ENCODE measurements around the gene DRD1. TPM values are rescaled to one million over a fixed set of nuclear protein-coding genes. Genes with fewer than 3 reads are reported as not detected.

The DRD1 gene
- total RNA-seq, 3 donors from 2014 or later: under 0.01 to 0.33 TPM; not detected in 1

DNA sequence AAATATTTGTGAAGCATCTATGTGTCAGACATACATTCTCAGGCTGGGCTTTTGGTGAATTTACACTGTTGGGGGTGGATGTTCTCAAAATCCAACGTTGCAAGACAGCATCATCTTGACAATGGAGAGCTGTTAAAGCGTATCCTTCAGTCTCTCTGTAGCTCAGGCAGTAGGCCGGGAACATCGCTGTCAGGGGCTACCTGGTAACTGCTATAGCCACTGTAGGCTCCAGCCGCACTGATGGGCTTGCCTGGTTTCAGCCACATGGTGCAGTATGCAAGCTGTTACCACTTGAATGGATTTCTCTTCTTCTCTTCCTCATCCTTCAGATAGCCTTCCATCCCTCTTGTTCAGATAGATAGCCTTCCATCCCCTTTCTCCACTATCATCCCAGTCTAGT lies 51.7 kb downstream of the DRD1 start:
- DNase-seq (ENCODE audit: low spot score in 2 of 2): no peak
- Histone ChIP-seq H3K36me3 (no peaks in the 10 kb centered on the region), H3K27me3 (no peaks in the 10 kb centered on the region), H3K4me1 (no peaks in the 10 kb centered on the region), H3K27ac (no peak overlapping the region), H3K9me3 (no peaks in the 10 kb centered on the region), H3K4me3 (no peak overlapping the region)
- TF ChIP-seq POLR2A (IDR thresholded peaks at IDR 0.05): no peak
- TF ChIP-seq, protein P1, sequence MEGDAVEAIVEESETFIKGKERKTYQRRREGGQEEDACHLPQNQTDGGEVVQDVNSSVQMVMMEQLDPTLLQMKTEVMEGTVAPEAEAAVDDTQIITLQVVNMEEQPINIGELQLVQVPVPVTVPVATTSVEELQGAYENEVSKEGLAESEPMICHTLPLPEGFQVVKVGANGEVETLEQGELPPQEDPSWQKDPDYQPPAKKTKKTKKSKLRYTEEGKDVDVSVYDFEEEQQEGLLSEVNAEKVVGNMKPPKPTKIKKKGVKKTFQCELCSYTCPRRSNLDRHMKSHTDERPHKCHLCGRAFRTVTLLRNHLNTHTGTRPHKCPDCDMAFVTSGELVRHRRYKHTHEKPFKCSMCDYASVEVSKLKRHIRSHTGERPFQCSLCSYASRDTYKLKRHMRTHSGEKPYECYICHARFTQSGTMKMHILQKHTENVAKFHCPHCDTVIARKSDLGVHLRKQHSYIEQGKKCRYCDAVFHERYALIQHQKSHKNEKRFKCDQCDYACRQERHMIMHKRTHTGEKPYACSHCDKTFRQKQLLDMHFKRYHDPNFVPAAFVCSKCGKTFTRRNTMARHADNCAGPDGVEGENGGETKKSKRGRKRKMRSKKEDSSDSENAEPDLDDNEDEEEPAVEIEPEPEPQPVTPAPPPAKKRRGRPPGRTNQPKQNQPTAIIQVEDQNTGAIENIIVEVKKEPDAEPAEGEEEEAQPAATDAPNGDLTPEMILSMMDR (IDR thresholded peaks at IDR 0.05): no peak
- no peak for TF ChIP-seq POLR2AphosphoS5 (IDR thresholded peaks at IDR 0.05)
- intact Hi-C loops (cut with DNase I; ENCODE audit: low total_unique reads): no loop called here

DNA sequence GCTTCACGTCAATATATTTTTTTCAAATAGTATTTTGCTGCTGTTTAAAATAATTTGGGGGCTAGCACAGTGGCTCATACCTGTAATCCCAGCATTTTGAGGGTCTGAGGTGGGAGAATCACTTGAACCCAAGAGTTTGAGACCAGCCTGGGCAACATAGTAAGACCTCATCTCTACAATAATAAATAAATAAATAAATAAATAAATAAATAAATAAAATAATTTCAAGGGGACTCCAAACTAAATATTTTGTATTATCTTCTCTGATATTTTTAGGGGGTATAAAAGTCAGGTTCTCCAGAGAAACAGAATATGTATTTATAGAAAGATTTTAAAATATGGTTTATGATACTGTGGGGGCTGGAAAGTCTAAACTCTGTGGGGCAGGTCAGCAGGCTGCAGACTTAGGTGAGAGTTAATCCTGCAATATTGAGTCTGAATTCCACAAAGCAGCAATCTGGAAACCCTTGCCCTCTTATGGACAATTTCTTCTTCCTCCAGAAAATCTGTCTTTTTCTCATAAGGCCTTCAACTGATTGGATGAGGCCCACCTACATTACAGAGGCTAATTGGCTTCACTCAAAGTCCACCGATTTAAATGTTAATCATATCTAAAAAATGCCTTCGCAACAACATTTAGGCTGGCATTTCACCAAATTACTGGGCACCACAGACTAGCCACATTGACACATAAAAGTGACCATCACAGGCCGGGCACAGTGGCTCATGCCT lies 53.5 kb downstream of the DRD1 start:
- no peak for DNase-seq (ENCODE audit: low spot score in 2 of 2)
- TF ChIP-seq, protein P1 (IDR thresholded peaks at IDR 0.05): no peak
- TF ChIP-seq POLR2A (IDR thresholded peaks at IDR 0.05): no peak
- TF ChIP-seq POLR2AphosphoS5 (IDR thresholded peaks at IDR 0.05): no peak
- no peaks in the 10 kb centered on the region for H3K36me3 ChIP-seq
- no peaks in the 10 kb centered on the region for H3K9me3 ChIP-seq
- no peak overlapping the region for H3K4me3 ChIP-seq
- intact Hi-C loops (cut with DNase I; ENCODE audit: low total_unique reads): no loop called here
- H3K27ac ChIP-seq: no peak overlapping the region
- H3K27me3 ChIP-seq: no peaks in the 10 kb centered on the region
- no peaks in the 10 kb centered on the region for H3K4me1 ChIP-seq

Other genes starting within 250 kb of the DRD1 start
- gene SFXN1, start 34.4 kb upstream of the DRD1 start, total RNA-seq: 10 to 100 TPM; 16.6 to 30.5 (median 20.9) TPM
- 1 to 10 TPM in 2 of 3 donors, under 1 TPM in 1; 0.73 to 5.0 (median 2.0) TPM for gene HRH2, start 213.9 kb upstream of the DRD1 start, total RNA-seq